ENCODE measurements around the gene ZNF839. TPM values are rescaled to one million over a fixed set of nuclear protein-coding genes. Genes with fewer than 3 reads are reported as not detected.

The ZNF839 gene
- total and polyA plus RNA-seq, 2 experiments from 2014 or later, result 8.3 to 9.8 TPM

DNA sequence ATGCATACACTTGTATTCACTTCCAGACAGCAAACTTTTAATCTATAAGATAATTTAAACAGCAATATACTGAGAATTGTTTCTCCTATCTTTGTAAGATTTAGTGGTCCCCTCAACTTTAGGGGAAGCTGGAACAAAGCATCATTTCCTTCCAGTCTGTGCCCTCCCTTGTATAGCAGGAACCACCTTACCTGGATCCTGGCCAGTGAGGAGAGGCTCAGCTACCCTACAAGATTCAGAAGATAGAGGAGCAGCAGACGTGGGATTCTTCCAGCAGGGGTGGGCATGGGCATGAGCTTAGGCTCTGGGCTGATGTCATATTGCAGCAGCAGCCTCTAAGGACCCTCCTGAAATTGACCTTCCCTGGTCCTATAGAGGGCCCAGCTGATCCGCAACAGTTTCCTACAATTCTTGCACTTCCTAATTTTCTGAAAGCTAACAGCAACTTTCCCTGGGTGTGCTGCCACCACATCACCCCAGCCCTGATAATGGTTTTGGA is 35.9 kb upstream of the ZNF839 start:
- TF ChIP-seq EZH2phosphoT487 (IDR thresholded peaks at IDR 0.05; ENCODE audit: low read depth, severe bottlenecking, unreplicated experiment) (no peak), EZH2 (IDR thresholded peaks at IDR 0.05; ENCODE audit: borderline replicate concordance) (no peak)
- TF ChIP-seq, protein P1, sequence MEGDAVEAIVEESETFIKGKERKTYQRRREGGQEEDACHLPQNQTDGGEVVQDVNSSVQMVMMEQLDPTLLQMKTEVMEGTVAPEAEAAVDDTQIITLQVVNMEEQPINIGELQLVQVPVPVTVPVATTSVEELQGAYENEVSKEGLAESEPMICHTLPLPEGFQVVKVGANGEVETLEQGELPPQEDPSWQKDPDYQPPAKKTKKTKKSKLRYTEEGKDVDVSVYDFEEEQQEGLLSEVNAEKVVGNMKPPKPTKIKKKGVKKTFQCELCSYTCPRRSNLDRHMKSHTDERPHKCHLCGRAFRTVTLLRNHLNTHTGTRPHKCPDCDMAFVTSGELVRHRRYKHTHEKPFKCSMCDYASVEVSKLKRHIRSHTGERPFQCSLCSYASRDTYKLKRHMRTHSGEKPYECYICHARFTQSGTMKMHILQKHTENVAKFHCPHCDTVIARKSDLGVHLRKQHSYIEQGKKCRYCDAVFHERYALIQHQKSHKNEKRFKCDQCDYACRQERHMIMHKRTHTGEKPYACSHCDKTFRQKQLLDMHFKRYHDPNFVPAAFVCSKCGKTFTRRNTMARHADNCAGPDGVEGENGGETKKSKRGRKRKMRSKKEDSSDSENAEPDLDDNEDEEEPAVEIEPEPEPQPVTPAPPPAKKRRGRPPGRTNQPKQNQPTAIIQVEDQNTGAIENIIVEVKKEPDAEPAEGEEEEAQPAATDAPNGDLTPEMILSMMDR (IDR thresholded peaks at IDR 0.05; ENCODE audit: poor library complexity), result no peak
- H4K20me1 ChIP-seq (ENCODE audit: insufficient read depth, poor library complexity, severe bottlenecking), result no peaks in the 10 kb centered on the region
- H3K4me3 ChIP-seq, result no peak overlapping the region
- H3K27me3 ChIP-seq, result no peaks in the 10 kb centered on the region
- H3K36me3 ChIP-seq (replicated peaks; ENCODE audit: insufficient read depth, low read depth), result no peaks in the 10 kb centered on the region
- 79% methylated on average over 2 of the region's 2 CpGs for WGBS (ENCODE audit: low lambda C conversion rate, missing lambda C conversion rate)
- H2AFZ ChIP-seq, result no peak overlapping the region
- no peak for DNase-seq (ENCODE audit: low spot score)
- H3K4me2 ChIP-seq, result no peak overlapping the region
- H3K27ac ChIP-seq, result no peak overlapping the region
- H3K9me2 ChIP-seq (replicated peaks; ENCODE audit: insufficient read depth), result no peaks in the 10 kb centered on the region
- H3K4me1 ChIP-seq (ENCODE audit: insufficient read depth), result peaks cover 6% of the 10 kb centered on the region
- no peaks in the 10 kb centered on the region for H3K79me2 ChIP-seq
- H3K9me3 ChIP-seq (ENCODE audit: low read depth), result no peaks in the 10 kb centered on the region

DNA sequence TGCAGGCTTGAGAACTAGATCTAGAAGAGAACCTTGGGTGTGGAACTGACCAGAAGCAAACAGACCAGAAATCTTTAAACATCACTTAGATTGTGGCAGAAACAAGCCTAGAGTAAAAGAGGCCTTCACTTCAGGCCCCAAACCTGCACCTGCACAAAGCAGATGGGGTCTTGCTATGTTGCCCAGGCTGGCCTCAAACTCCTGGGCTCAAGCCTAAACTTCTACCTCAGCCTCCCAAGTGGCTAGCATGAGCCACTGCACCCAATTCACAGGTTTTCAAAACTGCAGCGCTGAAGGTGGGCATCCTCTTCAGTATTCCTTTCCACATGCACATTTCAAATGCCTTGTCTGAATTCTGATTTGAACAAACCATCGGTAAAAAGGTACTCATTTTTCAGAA is 34.4 kb upstream of the ZNF839 start:
- Histone ChIP-seq H3K4me3 (no peak overlapping the region), H2AFZ (no peak overlapping the region), H3K27me3 (no peaks in the 10 kb centered on the region), H3K4me1 (ENCODE audit: insufficient read depth) (no peaks in the 10 kb centered on the region), H3K79me2 (no peaks in the 10 kb centered on the region), H3K9me2 (replicated peaks; ENCODE audit: insufficient read depth) (no peaks in the 10 kb centered on the region), H3K9me3 (ENCODE audit: low read depth) (no peaks in the 10 kb centered on the region), H3K4me2 (no peak overlapping the region), H4K20me1 (ENCODE audit: insufficient read depth, poor library complexity, severe bottlenecking) (no peaks in the 10 kb centered on the region), H3K27ac (no peak overlapping the region), H3K36me3 (replicated peaks; ENCODE audit: insufficient read depth, low read depth) (no peaks in the 10 kb centered on the region)
- DNase-seq (ENCODE audit: low spot score), result no peak
- TF ChIP-seq EZH2phosphoT487 (IDR thresholded peaks at IDR 0.05; ENCODE audit: low read depth, severe bottlenecking, unreplicated experiment) (no peak), EZH2 (IDR thresholded peaks at IDR 0.05; ENCODE audit: borderline replicate concordance) (no peak)
- TF ChIP-seq, protein P1 (IDR thresholded peaks at IDR 0.05; ENCODE audit: poor library complexity), result no peak
- 96% methylated on average over 2 of the region's 2 CpGs for WGBS (ENCODE audit: low lambda C conversion rate, missing lambda C conversion rate)

DNA sequence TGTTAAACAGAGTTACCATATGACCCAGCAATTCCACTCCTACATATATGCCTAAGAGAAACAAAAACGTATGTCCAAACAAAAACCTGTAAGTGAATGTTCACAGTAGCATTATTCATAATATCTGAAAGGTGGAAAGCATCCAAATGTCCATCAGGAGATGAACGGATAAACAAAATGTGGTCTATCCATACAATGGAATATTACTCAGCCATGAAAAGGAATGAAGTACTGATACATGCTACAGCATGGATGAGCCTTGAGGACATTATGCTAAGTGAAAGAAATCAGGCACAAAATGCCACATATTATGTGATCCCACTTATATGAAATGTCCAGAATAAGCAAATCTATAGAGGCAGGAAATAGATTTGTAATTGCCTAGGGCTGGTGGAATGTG is 31.4 kb upstream of the ZNF839 start:
- H3K27me3 ChIP-seq, result no peaks in the 10 kb centered on the region
- no peaks in the 10 kb centered on the region for H3K9me2 ChIP-seq (replicated peaks; ENCODE audit: insufficient read depth)
- DNase-seq (ENCODE audit: low spot score), result no peak
- no peak overlapping the region for H3K27ac ChIP-seq
- H3K4me2 ChIP-seq, result no peak overlapping the region
- no peaks in the 10 kb centered on the region for H3K79me2 ChIP-seq
- TF ChIP-seq EZH2 (IDR thresholded peaks at IDR 0.05; ENCODE audit: borderline replicate concordance), result no peak
- TF ChIP-seq EZH2phosphoT487 (IDR thresholded peaks at IDR 0.05; ENCODE audit: low read depth, severe bottlenecking, unreplicated experiment), result no peak
- TF ChIP-seq, protein P1 (IDR thresholded peaks at IDR 0.05; ENCODE audit: poor library complexity), result no peak
- WGBS (ENCODE audit: low lambda C conversion rate, missing lambda C conversion rate), result 90% methylated on average over 2 of the region's 2 CpGs
- H3K9me3 ChIP-seq (ENCODE audit: low read depth), result no peaks in the 10 kb centered on the region
- H3K4me1 ChIP-seq (ENCODE audit: insufficient read depth), result no peaks in the 10 kb centered on the region
- H3K4me3 ChIP-seq, result no peak overlapping the region
- no peaks in the 10 kb centered on the region for H3K36me3 ChIP-seq (replicated peaks; ENCODE audit: insufficient read depth, low read depth)
- no peak overlapping the region for H2AFZ ChIP-seq
- no peaks in the 10 kb centered on the region for H4K20me1 ChIP-seq (ENCODE audit: insufficient read depth, poor library complexity, severe bottlenecking)

DNA sequence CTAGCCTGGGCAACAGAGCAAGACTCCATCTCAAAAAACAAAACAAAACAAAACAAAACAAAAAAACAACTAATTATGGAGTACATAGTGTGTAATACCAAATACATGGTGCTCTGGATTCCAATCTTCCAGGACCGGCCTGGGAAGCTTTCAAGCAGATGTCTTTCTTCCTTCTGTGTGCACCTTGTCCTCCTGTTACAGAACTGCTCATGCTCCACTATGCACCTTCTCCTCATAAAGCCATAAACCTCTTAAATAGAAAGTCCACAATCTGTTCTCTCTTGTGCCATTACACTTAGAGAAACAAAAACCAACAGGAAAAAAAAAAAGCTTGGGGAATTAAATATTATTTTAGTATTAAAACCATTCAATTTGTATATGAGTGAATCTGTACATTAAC is 27.1 kb upstream of the ZNF839 start:
- no peak overlapping the region for H3K4me3 ChIP-seq
- no peak overlapping the region for H3K27ac ChIP-seq
- H3K9me2 ChIP-seq (replicated peaks; ENCODE audit: insufficient read depth), result no peaks in the 10 kb centered on the region
- H3K4me1 ChIP-seq (ENCODE audit: insufficient read depth), result no peaks in the 10 kb centered on the region
- no peaks in the 10 kb centered on the region for H3K27me3 ChIP-seq
- 90% methylated on average over 1 of the region's 1 CpG for WGBS (ENCODE audit: low lambda C conversion rate, missing lambda C conversion rate)
- H3K9me3 ChIP-seq (ENCODE audit: low read depth), result no peaks in the 10 kb centered on the region
- peak; percentile 29 for DNase-seq (ENCODE audit: low spot score)
- H4K20me1 ChIP-seq (ENCODE audit: insufficient read depth, poor library complexity, severe bottlenecking), result no peaks in the 10 kb centered on the region
- no peak overlapping the region for H3K4me2 ChIP-seq
- H2AFZ ChIP-seq, result no peak overlapping the region
- no peaks in the 10 kb centered on the region for H3K36me3 ChIP-seq (replicated peaks; ENCODE audit: insufficient read depth, low read depth)
- no peaks in the 10 kb centered on the region for H3K79me2 ChIP-seq
- TF ChIP-seq EZH2 (IDR thresholded peaks at IDR 0.05; ENCODE audit: borderline replicate concordance) (no peak), EZH2phosphoT487 (IDR thresholded peaks at IDR 0.05; ENCODE audit: low read depth, severe bottlenecking, unreplicated experiment) (no peak)
- TF ChIP-seq, protein P1 (IDR thresholded peaks at IDR 0.05; ENCODE audit: poor library complexity), result no peak
